HG02763 (cell line): ENCODE measurements around the gene CAMK1D.
"Not testable (repeated sequence)": the region's sequence is repeated elsewhere in the genome, so short reads cannot be mapped to it uniquely, and the experiment has no call there.

Source experiments
- ATAC-seq: cut with Tn5 transposase; IDR thresholded peaks from one replicate; pipeline ENCODE4 v1.9.1; 2021; ENCODE audit warnings: mild to moderate bottlenecking, moderate library complexity; ENCODE audit not compliant: unreplicated experiment

Gene CAMK1D

DNA sequence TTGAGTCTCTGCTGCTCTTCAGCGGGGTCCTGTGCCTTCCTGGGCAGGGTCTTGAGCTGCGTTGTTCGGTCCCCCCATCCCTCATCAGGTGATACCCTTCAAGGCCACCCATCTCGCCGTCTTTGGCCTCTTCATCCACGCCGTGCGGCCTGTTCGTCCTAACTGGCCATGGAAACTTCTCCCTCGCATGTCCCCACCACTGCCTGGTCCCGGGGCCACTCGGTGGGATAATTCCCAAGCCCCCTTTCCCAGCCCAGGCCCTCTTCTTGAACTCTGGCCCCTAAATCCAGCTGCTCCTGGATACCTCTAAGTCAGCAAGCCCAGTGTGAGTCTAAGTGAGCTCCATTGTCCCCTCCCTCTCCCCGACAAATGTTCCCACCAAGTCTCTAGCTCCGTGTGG is 74.5 kb downstream of the CAMK1D start:
- no peak for ATAC-seq

DNA sequence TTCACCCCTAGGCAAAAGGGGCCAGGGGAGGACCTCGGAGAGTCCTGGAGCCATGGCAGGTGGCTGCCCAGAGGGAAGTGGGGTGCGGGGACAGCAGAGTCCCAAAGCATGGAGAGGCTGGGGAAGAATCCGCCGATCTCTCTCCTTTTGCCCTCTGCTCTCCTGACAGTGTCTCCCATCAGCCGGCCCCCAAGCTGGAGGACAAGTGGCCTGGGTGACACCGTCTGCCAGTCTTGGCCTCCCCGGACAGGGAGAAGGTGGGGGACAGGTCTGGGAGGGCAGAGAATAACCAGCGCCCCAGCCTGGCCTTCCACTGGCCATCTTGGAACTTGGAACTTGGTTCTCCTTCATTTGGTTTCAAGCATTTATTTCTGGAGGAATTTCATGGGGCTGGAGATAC is 77.9 kb downstream of the CAMK1D start:
- ATAC-seq: no peak

DNA sequence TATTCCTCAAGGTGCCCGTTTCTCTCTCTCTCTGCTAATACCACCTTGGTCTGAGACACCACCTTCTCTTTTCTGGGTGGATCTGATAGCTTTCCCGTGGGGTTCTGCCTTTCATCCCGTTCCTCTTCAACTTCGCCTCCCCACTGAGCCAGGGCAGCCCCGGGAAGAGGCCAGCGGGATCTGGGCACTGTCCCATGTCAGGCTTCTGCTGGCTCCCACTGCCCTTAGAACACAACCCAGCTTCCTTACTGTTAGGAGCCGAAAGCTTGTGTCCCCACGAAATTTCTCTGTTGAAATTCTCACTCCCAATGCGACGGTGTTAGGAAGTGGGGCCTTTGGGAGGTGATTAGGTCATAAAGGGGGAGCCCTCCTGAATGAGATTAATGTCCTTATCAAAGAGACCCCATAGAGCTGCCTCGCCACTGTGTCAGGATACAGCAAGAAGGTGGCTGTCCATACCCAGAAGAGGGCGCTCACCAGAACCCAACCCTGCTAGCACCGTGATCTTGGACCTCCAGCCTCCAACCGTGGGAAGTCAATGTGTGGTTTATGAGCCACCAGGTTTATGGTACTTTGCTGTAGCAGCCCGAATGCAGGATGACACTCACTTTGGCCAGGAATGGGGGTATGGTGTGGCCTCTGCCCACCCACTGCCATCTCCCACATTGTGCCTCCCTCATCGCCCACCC is 79.2 kb downstream of the CAMK1D start:
- no peak for ATAC-seq

DNA sequence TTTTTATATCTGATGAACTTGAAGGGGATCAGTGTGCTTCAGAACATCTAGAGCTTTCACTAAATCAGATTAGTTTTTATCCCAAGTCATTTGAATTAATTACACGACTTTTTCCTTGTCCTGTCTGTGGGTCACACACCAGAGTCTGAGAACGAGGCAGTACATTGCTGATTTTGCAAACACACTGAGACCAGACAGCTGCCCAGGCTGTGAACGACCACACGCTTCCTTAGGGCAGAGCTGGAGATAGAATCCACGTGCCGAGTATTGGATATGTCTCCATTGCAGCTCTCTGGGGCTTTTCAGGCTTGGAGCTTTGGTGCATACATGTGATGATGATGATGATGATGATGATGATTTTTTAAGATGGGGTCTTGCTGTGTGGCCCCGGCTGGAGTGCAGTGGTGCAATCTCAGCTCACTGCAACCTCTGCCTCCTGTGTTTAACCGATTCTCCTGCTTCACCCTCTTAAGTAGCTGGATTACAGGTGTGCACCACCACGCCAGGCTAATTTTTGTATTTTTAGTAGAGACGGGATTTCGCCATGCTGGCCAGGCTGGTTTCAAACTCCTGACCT is 81.1 kb downstream of the CAMK1D start:
- ATAC-seq: no peak

DNA sequence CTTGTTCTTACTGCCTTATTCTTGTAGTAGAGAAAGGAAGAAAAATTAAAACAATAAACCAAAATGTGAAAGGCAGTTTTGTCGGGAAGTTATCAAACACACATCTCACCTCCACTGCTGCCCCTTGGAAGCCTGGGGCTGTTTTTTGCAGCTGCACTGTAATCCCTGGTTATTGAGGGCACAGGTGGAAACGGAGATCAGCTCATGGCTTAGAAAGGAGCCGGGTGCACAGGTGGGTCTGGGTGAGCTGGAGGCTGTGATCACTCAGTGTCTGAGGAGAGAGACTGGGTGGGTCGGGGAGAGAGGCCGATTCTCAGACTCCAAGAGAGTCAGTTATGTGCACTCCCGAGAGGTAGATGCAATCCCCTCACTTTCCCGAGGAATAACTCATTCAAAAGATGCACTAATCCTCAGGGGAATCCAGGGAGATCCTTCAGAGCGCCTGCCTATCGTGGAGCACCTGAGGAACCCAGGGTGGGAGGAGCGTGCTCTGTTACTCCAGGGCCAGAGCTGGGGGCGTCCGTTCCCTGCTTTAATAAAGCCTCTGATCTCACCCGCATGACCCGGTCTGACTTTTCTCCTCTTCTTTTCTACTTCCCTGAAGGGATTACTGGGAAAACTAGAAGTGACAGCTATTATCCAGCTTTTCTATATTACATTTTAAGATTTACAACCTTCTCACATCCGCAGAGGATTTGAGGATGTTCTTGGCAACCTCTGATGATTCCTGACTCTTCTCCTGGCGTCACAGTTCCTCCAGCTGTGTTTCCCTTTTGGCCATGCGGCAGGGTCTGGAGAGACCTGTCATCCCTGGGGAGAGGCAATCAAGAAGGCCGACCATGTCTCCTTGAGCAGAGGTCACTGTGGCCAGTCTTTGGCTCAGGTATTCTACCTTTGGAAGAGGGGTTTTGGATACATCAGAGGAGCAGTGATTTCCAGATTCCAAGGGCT is 82.1 kb downstream of the CAMK1D start:
- no peak for ATAC-seq

DNA sequence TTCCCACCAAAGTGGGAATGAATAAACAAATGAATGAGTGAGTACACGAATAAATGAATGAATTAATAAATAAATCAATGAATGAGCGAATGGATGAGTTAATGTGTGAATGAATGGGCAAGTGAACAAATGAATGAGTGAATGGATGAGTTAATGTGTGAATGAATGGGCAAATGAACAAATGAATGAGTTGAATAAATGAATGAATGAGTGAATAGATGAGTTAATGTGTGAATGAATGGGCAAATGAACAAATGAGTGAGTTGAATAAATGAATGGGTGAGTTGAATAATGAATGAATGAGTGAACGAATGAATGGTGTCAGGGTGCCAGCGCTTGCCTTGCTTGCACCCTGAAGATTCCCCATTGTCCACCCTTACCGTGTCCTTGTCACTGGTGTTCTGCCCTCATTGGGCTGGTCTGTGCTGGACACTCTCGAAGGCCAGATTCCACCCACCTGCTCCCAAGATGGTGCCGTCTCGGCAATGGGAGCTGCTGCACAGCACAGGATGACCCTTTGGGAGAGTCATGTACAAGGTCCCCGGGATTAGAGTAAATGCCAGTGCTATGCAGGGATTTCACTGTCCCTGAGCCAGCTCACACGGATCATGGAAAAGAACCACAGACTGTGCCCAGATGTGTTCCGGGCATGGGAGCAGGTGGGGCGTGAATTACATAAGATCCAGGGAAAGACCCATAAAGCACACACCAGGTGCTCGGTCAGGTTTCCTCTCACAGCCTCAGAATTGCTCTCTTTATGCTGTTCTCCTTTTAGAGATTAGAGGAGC is 83.2 kb downstream of the CAMK1D start:
- no peak for ATAC-seq

DNA sequence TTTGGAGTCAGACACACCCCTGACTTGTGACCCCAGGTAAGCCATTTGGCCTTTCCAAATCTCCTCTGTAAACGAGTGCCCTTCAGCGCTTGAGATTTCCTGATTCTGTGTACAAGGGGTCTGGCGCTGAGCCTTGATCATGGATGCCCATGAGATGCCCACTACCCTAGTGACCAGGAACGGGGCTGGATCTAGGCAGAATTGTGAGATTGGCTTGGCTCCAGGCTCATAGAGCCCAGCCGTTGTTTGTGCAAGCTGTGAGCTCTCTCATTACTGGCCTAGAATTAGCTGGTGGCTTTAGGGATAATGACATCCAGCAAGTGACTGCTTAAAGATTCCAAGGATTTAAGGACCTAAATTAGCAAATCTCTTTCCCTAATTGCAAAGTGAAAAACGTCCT is 84.9 kb downstream of the CAMK1D start:
- ATAC-seq: no peak

DNA sequence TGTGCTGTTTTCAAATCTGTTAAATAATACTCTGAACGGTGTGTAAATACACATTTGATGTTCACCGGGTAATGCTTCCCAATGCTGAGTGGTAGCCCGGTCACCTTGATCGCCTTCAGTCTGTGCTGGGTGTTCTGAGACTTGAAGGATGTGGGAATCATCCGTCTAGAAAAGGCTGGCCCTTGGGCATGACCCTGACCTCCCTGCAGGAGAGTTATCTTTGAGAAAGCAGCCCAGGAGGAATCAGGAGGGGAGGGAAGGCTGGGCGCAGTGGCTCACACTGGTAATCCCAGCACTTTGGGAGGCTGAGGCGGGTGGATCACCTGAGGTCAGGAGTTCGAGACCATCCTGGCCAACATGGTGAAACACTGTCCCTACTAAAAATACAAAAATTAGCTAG is 85.3 kb downstream of the CAMK1D start:
- ATAC-seq: not testable (repeated sequence)

DNA sequence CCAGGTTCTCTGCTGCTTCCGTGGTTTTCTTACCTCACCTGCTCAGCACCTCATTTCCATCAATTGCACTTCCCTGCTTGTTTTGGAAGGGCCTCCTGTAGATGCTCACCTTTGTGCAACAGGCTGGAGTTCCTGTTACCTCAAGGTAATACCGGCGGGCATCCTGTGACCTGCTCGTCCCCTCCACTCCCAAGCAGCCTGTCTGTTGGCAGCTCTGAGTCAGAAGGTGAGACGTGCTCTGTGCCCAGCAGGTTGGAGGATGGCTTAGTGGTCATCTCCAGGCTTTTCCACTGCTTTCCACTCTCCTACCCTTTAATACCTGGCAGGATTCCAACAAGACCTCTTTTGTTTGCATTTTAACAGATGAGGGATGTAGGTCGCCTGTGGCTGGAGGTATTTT is 86.0 kb downstream of the CAMK1D start:
- no peak for ATAC-seq

DNA sequence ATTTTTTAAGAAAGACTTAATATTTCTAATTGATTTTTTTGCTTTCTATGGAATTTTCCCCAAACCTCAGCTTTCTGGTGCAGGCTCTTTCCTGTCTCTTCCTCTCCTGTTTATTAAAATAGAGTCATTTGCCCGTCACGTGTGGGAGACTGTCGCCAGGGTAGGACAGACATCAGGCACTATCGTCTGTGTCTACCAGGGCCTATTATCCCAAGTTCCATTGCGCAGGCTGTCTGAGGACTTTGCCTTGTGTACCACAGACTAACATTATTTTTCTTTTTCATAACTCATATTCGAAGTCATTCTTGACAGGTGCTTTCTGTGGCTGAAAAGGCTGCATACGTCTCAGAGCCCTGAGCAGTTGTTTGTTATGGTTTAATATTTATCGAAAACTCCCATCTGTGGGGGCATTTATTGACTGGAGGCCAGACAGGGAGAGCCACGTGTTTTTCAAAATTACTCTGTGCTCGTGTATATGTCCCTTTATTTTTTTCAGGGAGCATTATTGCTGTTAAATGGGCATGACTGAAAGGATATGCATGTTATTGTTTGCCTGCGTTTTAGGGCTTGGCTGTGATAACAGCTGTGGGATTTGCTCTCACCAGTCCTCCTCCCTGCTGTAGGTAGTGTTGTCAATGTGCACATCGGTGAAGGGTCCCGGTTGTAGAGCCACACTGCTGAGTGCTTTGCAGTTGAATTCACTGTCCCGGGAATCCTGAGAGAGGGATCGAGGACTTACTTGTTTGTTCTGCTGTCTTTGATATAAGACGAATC is 89.8 kb downstream of the CAMK1D start:
- ATAC-seq: no peak

DNA sequence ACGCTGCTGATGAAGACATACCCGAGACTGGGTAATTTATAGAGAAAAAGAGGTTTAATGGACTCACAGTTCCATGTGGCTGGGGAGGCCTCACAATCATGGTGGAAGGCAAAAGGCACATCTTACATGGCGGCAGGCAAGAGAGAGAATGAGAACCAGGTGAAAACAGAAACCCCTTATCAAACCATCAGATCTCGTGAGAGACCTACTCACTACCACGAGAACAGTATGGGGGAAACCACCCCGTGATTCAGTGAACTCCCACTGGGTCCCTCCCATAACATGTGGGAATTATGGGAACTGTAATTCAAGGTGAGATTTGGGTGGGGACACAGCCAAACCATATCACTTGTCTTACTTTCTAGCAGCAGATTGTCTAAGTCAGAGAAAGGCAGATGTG is 90.4 kb downstream of the CAMK1D start:
- ATAC-seq: not testable (repeated sequence)

DNA sequence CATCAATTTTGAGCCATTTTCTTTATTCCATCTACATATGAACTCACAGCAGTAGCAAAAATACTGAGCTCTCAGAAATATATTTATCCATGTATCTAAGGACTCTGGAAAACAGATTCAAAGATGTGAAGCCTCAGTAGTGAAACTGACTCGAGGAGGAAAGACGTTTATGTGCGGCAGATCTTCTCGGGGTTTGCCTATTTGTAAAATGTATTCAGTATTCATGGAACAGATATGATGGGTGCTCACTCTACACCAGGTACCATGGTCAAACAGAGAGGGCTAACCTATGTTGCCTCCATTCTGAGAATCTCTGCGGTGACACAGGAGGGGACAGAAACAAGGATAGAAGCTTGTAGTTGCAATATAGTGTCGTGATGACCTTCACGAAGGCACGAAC is 93.7 kb downstream of the CAMK1D start:
- no peak for ATAC-seq

DNA sequence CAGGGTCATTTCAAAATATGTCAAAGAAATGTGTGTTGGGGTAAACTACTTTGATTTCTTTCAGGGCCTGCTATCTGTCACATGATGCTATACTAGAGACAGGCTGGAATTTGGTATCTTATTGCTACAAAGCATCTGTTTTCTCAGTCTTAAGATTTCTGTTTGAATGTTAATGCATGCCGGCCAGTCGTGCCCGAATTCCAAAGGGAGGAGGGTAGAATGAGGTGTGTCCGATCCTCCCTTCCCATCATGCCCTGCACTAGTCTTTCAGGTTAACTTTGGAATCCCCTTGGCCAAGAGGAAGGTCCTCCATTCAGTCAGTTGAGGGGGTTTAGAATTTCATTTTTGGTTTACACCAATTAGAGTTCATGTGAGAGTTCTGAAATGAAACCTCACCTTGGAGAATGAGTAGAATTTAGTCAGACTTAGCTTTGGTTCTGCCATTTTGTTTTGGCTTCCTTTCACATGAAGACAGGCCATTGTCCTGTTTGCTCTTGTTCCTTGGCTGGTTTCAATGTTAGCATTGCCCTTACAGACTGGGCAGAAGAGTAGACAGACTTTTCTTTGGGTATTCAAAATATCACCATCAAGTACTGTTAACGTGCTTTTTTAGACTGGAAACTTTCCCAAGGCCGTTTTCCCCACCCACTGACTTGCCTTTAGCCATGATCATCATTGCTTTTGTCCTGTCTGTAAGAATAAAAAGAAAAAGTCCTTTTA is 95.8 kb downstream of the CAMK1D start:
- ATAC-seq: no peak

DNA sequence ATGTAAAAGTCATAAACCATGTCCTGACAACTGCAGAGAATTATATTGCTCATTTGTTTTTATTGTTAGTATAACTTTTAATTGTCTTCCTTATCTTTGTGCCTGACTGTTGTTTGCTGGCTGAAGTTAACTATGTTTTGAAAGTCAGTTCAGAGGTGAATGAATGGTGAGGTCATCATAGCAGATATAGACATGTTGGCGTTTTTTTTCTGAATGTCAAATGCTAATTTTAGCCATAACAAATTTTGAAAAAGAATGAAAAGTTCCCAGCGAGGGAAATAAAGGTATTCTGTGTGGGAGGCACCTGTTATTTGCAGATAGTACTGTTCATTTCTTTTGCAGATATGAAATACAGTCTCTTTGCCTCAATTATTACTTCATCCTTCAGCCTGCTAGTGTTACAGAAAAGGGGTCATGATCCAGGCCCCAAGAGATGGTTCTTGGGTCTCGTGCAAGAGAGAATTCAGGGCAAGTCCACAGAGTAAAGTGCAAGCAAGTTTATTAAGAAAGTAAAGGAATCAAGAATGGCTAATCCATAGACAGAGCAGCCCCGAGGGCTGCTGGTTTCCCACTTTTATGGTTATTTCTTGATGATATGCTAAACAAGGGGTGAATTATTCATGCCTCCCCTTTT is 96.5 kb downstream of the CAMK1D start:
- no peak for ATAC-seq

DNA sequence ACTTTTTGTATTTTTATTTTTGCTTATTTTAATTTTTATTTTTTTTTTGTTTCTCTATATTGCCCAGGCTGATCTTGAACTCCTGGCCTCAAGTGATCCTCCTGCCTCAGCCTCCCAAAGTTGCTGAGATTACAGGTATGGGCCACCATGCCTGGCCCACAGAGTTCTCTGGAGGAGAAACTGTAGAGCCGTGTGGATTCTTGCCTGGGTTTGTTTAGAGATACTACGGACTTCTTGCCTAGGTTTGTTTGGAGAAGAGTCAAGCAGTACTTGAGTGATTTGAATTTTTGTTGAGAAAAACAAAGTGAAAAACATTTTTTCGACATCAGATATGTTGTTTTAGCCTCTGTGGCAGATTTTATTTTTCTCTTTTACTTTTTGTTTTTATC is 99.0 kb downstream of the CAMK1D start:
- no peak for ATAC-seq

DNA sequence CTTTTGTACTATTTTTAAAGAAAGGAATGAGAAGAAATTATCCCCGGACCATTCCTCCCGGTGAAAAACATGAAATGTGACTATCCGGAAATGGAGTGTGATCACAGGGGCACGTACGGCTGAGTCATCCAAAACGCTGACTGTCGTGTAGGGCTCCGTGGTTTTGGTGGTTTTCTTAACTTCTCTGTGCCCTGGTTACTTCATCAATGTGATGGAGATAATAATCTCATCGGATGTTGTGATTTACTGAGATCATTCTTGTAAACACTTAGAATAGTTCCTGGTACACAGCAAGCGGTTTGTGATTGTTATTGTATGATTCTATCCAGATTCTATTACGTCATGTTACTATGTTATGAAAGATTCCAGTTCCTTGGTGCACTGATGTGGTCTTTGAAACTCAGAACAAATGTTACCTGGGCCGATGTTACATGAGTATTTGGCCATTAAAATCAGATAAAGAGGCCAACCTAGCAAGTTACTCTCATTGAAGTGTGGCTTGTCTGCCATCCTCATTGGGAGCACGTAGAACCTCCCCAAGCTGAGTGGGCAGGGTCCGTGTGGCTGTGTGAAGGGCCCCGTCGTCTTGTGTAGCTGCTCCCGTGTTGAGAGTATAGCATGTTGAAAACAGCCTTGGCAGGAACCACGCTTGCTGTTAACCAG is 99.5 kb downstream of the CAMK1D start:
- ATAC-seq: no peak

DNA sequence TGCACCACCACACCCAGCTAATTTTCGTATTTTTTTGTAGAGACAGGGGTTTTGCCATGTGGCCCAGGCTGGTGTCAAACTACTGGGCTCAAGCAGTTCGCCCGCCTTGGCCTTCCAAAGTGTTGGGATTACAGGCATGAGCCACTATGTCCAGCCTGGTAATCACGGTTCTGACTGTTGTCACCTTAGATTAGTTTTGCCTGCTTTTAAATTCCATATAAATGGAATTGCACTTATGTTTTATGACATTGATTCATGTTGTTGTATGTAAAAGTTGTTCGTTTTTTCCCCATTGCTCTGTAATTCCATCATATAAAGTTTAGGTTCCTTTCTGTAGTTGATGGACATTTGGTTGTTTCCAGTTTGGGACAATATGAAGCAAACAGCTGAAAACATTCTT is 106.0 kb downstream of the CAMK1D start:
- ATAC-seq: no peak

DNA sequence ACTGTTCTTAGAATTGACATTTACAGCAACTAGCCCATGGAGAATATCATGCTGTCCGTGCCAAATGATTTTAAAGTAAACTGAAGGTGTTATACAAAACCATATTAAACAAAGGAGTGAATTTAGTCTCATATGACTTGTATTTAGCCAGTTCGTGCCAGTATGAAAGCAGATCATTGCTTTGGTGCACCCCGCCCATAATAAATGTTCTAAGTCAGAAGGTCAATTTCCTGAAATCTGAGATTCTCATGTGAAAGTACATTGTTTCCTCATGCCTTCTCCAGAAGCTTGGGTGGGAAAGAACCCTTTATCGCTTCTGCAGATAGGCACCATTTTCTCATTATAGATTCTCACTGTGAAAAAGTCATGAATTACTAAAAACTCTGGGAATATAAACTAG is 106.4 kb downstream of the CAMK1D start:
- ATAC-seq: no peak

DNA sequence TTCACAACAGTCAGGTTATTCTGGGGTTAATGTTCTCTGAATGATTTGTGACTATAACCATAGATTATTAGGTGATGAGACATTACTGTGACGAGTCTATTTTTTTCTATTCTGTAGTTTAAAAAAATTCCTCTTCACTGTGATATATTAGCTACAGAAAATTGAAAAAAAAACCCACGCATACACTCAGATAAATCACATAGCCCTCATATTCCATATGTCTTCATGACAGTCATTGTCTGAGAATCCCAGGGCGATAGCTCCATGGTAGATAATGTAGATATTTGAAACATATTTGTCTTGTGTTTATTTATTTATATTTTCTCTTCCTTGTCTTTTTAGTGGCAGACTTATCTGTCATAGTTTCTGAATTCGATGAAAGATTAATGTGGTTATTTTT is 110.0 kb downstream of the CAMK1D start:
- no peak for ATAC-seq
